ENCODE results near the gene PUM2. TPM values are rescaled to one million over a fixed set of nuclear protein-coding genes. Genes with fewer than 3 reads are reported as not detected.

Gene PUM2
- total RNA-seq, 1 donor from 2014 or later = 113 TPM

GRCh38 chr2:20396356-20397000, 45.8 kb upstream of the PUM2 start:
- TF ChIP-seq CTCF (IDR thresholded peaks at IDR 0.05; ENCODE audit: partially characterized antibody, unreplicated experiment) = no peak
- DNase-seq = no peak
- Mint-ChIP-seq H3K27ac (ENCODE audit: unreplicated experiment) (no peak overlapping the region), H3K36me3 (ENCODE audit: unreplicated experiment) (no peaks in the 10 kb centered on the region), H3K9me3 (ENCODE audit: unreplicated experiment) (no peaks in the 10 kb centered on the region), H3K4me1 (ENCODE audit: low read depth, unreplicated experiment) (no peaks in the 10 kb centered on the region), H3K4me3 (ENCODE audit: unreplicated experiment) (no peak overlapping the region), H3K27me3 (ENCODE audit: unreplicated experiment) (peaks cover 3% of the 10 kb centered on the region)

- Mint-ChIP-seq H3K36me3 (ENCODE audit: unreplicated experiment) (no peaks in the 10 kb centered on the region), H3K9me3 (ENCODE audit: unreplicated experiment) (no peaks in the 10 kb centered on the region), H3K4me3 (ENCODE audit: unreplicated experiment) (no peak overlapping the region), H3K27me3 (ENCODE audit: unreplicated experiment) (peaks cover under 1% of the 10 kb centered on the region), H3K4me1 (ENCODE audit: low read depth, unreplicated experiment) (no peaks in the 10 kb centered on the region), H3K27ac (ENCODE audit: unreplicated experiment) (no peak overlapping the region)
- no peak for TF ChIP-seq CTCF (IDR thresholded peaks at IDR 0.05; ENCODE audit: partially characterized antibody, unreplicated experiment)
- DNase-seq = no peak
Measured at GRCh38 chr2:20393986-20394385, 43.3 kb upstream of the PUM2 start.

- Mint-ChIP-seq H3K27me3 (ENCODE audit: unreplicated experiment) (no peaks in the 10 kb centered on the region), H3K4me3 (ENCODE audit: unreplicated experiment) (no peak overlapping the region), H3K4me1 (ENCODE audit: low read depth, unreplicated experiment) (no peaks in the 10 kb centered on the region), H3K9me3 (ENCODE audit: unreplicated experiment) (peaks cover 2% of the 10 kb centered on the region), H3K36me3 (ENCODE audit: unreplicated experiment) (no peaks in the 10 kb centered on the region), H3K27ac (ENCODE audit: unreplicated experiment) (no peak overlapping the region)
- no peak for DNase-seq
- TF ChIP-seq CTCF (IDR thresholded peaks at IDR 0.05; ENCODE audit: partially characterized antibody, unreplicated experiment) = no peak
Measured at GRCh38 chr2:20391951-20392699, 41.5 kb upstream of the PUM2 start.

GRCh38 chr2:20390524-20391123, 40.0 kb upstream of the PUM2 start:
- H3K36me3 Mint-ChIP-seq (ENCODE audit: unreplicated experiment) = no peaks in the 10 kb centered on the region
- DNase-seq = no peak

More at GRCh38 chr2:20390524-20391123, 40.0 kb upstream of the PUM2 start:
- no peak overlapping the region for H3K4me3 Mint-ChIP-seq (ENCODE audit: unreplicated experiment)
- no peak for TF ChIP-seq CTCF (IDR thresholded peaks at IDR 0.05; ENCODE audit: partially characterized antibody, unreplicated experiment)
- H3K27me3 Mint-ChIP-seq (ENCODE audit: unreplicated experiment) = peaks cover 3% of the 10 kb centered on the region
- no peak overlapping the region for H3K27ac Mint-ChIP-seq (ENCODE audit: unreplicated experiment)
- no peaks in the 10 kb centered on the region for H3K4me1 Mint-ChIP-seq (ENCODE audit: low read depth, unreplicated experiment)
- peaks cover 2% of the 10 kb centered on the region for H3K9me3 Mint-ChIP-seq (ENCODE audit: unreplicated experiment)

Measured in glutamatergic neuron (in vitro differentiated cells).